ENCODE data around the gene PLCB1.
"Not testable (repeated sequence)": the region's sequence is repeated elsewhere in the genome, so short reads cannot be mapped to it uniquely, and the experiment has no call there.

The PLCB1 gene

DNA sequence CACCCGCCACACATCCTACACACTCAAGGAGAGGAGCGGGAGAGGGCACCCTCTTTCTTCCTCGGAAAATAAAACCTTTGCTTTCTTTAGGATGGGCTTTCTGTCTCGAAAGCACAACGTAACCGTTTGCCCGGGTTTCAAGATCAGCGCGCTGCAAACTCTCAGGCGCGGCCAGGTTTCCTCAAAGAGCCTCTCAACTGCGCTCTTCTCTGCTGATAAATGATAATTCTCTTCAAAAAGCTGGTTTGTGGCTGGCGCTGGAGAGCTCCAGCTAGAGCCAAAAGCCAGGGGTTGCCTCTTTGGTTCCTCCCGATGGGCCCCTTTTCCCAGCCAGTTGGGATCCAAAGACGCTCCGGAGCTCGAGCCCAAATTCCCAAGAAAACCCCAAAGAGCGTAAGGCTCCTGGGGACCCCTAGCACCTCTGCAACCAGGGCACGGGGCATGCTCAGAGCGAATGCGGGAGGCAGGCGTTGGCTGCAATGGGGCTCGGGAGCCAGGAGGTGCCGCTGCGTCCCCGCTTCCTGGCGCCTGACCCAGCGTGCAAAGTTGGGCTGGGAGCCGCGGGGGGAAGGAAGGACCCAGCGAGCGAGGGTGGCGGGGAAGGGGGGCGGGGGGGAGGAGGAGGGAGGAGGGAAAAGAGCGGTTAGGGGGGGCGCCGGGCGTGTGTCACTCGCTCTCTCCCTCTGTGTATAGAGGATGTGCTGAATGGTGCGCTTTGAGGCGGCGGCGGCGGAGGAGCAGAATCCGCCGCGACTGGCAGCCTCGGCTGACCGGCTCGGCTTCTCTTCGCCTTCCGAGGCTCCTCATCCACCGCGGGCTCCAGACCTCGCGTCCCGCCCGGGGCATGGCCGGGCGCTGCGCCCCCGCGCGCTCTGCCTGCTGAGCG is at the start of gene PLCB1:
PLCB1 (plus strand) TSS at position 669 of the 886 bp plus-strand sequence. CDS start 386 bp downstream, outside the sequence.
- Histone ChIP-seq H3K9me3 (ENCODE audit: control insufficient read depth, insufficient read depth, low read depth, low read length) (0 out of 2 replicates have a peak, but pooled peaks cover 2% of the 10 kb centered on the region), H3K4me3 (ENCODE audit: low read depth, low read length) (peak within 1 kb of the TSS; percentile 78), H3K36me3 (ENCODE audit: control insufficient read depth, insufficient read depth, low read length) (no peaks in the 10 kb centered on the region), H3K27ac (ENCODE audit: low read depth, low read length) (no peak within 1 kb of the TSS), H3K4me1 (ENCODE audit: control insufficient read depth, insufficient read depth, low read length) (peaks cover 33% of the 10 kb centered on the region), H3K9ac (ENCODE audit: low read length) (peak within 1 kb of the TSS; percentile 54), H3K27me3 (ENCODE audit: control insufficient read depth, insufficient read depth, low read length) (peaks cover 26% of the 10 kb centered on the region)

DNA sequence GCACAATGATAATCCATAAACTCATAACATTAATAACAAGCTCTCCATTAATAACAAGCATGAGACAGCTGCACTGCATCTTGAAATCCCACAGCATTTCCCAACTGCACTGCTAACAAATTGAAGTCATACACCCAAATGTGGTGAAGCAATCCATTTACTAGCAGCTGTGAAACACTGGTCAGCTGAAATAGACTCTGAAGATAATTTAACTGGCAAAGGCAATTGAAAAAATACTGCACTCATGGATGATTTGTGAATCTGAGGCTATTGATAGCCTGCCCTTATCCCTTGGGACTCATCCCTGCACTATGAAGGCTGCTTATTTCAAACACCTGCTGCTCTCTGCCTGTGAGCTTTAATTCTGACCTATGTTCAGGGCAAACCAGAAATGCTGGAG is 49.1 kb upstream of the PLCB1 start:
- H3K9me3 ChIP-seq (ENCODE audit: control insufficient read depth, insufficient read depth, low read depth, low read length): no peaks in the 10 kb centered on the region
- no peak overlapping the region for H3K4me3 ChIP-seq (ENCODE audit: low read depth, low read length)
- no peak overlapping the region for H3K9ac ChIP-seq (ENCODE audit: low read length)
- no peaks in the 10 kb centered on the region for H3K4me1 ChIP-seq (ENCODE audit: control insufficient read depth, insufficient read depth, low read length)
- no peak overlapping the region for H3K27ac ChIP-seq (ENCODE audit: low read depth, low read length)
- H3K27me3 ChIP-seq (ENCODE audit: control insufficient read depth, insufficient read depth, low read length): no peaks in the 10 kb centered on the region
- no peaks in the 10 kb centered on the region for H3K36me3 ChIP-seq (ENCODE audit: control insufficient read depth, insufficient read depth, low read length)

DNA sequence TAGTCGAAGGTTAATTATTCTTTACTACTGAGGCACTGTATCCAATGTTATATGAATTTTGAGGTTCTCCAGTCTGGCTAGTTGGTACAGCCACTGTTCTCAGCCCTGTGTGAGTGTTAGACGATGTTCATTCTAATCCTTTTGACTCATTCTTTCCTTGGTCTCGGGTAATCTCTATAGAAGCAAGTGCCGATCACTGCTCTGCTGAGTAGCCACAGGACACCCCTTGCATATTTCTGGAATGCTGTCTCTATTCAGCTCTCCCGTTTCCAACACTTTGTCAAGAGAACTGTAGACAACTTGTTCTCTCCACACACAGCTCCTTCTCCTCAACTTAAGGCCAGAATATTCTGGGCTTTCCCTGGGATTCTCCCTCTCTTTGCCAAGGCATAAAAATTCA is 42.4 kb upstream of the PLCB1 start:
- H3K4me1 ChIP-seq (ENCODE audit: control insufficient read depth, insufficient read depth, low read length): no peaks in the 10 kb centered on the region
- H3K9me3 ChIP-seq (ENCODE audit: control insufficient read depth, insufficient read depth, low read depth, low read length): no peaks in the 10 kb centered on the region
- no peaks in the 10 kb centered on the region for H3K27me3 ChIP-seq (ENCODE audit: control insufficient read depth, insufficient read depth, low read length)
- no peak overlapping the region for H3K27ac ChIP-seq (ENCODE audit: low read depth, low read length)
- H3K4me3 ChIP-seq (ENCODE audit: low read depth, low read length): no peak overlapping the region
- H3K9ac ChIP-seq (ENCODE audit: low read length): no peak overlapping the region
- no peaks in the 10 kb centered on the region for H3K36me3 ChIP-seq (ENCODE audit: control insufficient read depth, insufficient read depth, low read length)

GRCh38 chr20:8094415-8094818 is 37.6 kb upstream of the PLCB1 start:
- no peaks in the 10 kb centered on the region for H3K36me3 ChIP-seq (ENCODE audit: control insufficient read depth, insufficient read depth, low read length)
- no peak overlapping the region for H3K27ac ChIP-seq (ENCODE audit: low read depth, low read length)
- H3K9me3 ChIP-seq (ENCODE audit: control insufficient read depth, insufficient read depth, low read depth, low read length): no peaks in the 10 kb centered on the region
- no peak overlapping the region for H3K4me3 ChIP-seq (ENCODE audit: low read depth, low read length)
- no peaks in the 10 kb centered on the region for H3K27me3 ChIP-seq (ENCODE audit: control insufficient read depth, insufficient read depth, low read length)
- no peak overlapping the region for H3K9ac ChIP-seq (ENCODE audit: low read length)
- no peaks in the 10 kb centered on the region for H3K4me1 ChIP-seq (ENCODE audit: control insufficient read depth, insufficient read depth, low read length)

DNA sequence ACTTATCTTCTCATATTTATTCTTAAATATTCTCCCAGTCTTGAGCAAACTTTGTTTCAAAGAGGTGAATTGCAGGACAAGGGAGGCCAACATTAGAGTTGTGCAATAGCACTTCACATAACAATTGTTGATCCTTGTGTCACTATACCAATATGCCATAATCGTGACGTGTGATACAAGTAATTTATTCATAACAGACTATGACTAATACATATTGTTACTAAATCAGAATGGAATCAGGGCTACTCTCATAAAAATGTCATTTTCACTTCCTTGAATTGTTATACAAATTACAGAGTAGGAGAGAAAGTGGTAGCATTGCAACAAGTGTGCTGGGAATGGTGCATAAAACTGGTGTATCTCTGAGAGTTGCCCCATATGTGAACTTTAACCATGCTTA is 37.2 kb upstream of the PLCB1 start:
- Histone ChIP-seq H3K4me3 (ENCODE audit: low read depth, low read length) (no peak overlapping the region), H3K27ac (ENCODE audit: low read depth, low read length) (no peak overlapping the region), H3K9ac (ENCODE audit: low read length) (no peak overlapping the region)

DNA sequence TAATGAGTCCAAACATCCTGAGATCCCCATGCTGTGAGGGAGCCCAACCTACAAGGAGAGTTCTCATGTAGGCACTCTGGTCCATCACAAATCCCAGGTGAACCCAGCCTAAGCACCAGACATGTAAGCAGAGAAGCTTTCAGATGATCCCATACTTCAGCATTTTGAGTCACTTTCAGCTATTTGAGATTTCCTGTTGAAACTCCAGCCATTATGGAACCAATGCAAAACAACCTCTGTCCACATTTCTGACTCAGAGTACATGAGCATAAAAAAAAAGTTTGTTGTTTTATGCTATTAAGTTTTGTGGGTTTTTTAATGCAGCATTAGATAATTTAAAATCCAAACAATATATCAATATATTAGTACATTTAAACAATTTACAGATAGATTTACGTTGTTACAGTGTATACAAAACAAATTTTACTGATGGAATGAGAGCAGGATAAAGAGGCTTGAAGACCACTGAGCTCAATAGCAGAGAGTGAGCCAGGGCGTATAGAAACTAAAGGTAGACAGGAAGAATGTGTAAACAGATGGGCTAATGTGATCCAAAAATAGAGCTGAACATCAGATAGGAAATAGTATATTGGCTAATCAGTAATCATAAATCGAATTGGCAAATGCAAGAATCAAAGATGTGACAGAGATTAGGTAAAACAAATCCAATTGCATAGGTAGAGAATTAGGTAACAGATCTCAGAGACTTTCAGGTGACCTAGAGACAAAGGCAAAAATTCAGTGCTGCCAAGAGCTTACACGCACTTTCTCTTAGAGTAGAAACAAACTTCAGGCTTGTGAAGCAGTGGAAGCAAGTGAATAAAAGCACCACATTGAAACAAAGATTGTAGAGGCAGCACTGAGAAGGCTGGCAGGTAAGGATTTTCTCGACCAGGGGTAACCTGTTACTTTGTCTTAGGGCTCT is 36.2 kb upstream of the PLCB1 start:
- Histone ChIP-seq H3K36me3 (ENCODE audit: control insufficient read depth, insufficient read depth, low read length) (no peaks in the 10 kb centered on the region), H3K4me1 (ENCODE audit: control insufficient read depth, insufficient read depth, low read length) (no peaks in the 10 kb centered on the region), H3K9ac (ENCODE audit: low read length) (no peak overlapping the region), H3K4me3 (ENCODE audit: low read depth, low read length) (no peak overlapping the region), H3K9me3 (ENCODE audit: control insufficient read depth, insufficient read depth, low read depth, low read length) (no peaks in the 10 kb centered on the region), H3K27ac (ENCODE audit: low read depth, low read length) (no peak overlapping the region), H3K27me3 (ENCODE audit: control insufficient read depth, insufficient read depth, low read length) (no peaks in the 10 kb centered on the region)

More for the DNA sequence above, 37.2 kb upstream of the PLCB1 start:
- Histone ChIP-seq H3K36me3 (ENCODE audit: control insufficient read depth, insufficient read depth, low read length) (no peaks in the 10 kb centered on the region), H3K27me3 (ENCODE audit: control insufficient read depth, insufficient read depth, low read length) (no peaks in the 10 kb centered on the region), H3K4me1 (ENCODE audit: control insufficient read depth, insufficient read depth, low read length) (no peaks in the 10 kb centered on the region), H3K9me3 (ENCODE audit: control insufficient read depth, insufficient read depth, low read depth, low read length) (no peaks in the 10 kb centered on the region)

- Histone ChIP-seq H3K4me1 (ENCODE audit: control insufficient read depth, insufficient read depth, low read length) (no peaks in the 10 kb centered on the region), H3K36me3 (ENCODE audit: control insufficient read depth, insufficient read depth, low read length) (no peaks in the 10 kb centered on the region), H3K9me3 (ENCODE audit: control insufficient read depth, insufficient read depth, low read depth, low read length) (no peaks in the 10 kb centered on the region), H3K27me3 (ENCODE audit: control insufficient read depth, insufficient read depth, low read length) (no peaks in the 10 kb centered on the region), H3K4me3 (ENCODE audit: low read depth, low read length) (no peak overlapping the region), H3K9ac (ENCODE audit: low read length) (no peak overlapping the region), H3K27ac (ENCODE audit: low read depth, low read length) (no peak overlapping the region)
Measured at GRCh38 chr20:8097307-8097706, 34.8 kb upstream of the PLCB1 start.

DNA sequence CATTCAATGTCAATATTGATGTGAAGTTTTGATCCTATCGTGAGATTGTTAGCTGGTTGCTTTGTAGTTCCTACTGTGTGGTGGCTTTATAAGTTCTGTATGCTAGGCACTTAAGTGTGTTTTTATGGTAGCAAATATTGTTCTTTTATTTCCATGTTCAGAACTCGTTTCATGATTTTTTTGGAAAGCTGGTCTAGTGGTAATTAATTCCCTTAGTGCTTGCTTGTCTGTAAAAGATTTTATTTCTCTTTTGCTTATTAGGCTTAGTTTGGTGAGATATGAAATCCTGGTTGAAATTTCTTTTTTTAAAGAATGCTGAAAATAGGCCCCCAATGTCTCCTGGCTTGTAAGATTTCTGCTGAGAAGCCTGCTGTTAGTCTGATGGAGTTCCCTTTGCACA is 27.8 kb upstream of the PLCB1 start:
- Histone ChIP-seq H3K4me1 (ENCODE audit: control insufficient read depth, insufficient read depth, low read length) (no peaks in the 10 kb centered on the region), H3K36me3 (ENCODE audit: control insufficient read depth, insufficient read depth, low read length) (no peaks in the 10 kb centered on the region), H3K27ac (ENCODE audit: low read depth, low read length) (no peak overlapping the region), H3K9me3 (ENCODE audit: control insufficient read depth, insufficient read depth, low read depth, low read length) (peaks cover 25% of the 10 kb centered on the region), H3K27me3 (ENCODE audit: control insufficient read depth, insufficient read depth, low read length) (no peaks in the 10 kb centered on the region), H3K9ac (ENCODE audit: low read length) (no peak overlapping the region), H3K4me3 (ENCODE audit: low read depth, low read length) (no peak overlapping the region)

GRCh38 chr20:8114612-8115011 is 17.5 kb upstream of the PLCB1 start:
- H3K27me3 ChIP-seq (ENCODE audit: control insufficient read depth, insufficient read depth, low read length); H3K36me3 ChIP-seq (ENCODE audit: control insufficient read depth, insufficient read depth, low read length); H3K27ac ChIP-seq (ENCODE audit: low read depth, low read length): not testable (repeated sequence)
- H3K9ac ChIP-seq (ENCODE audit: low read length): peak overlapping the region; percentile 80
- peaks cover 10% of the 10 kb centered on the region for H3K4me1 ChIP-seq (ENCODE audit: control insufficient read depth, insufficient read depth, low read length)
- peak overlapping the region; percentile 70 for H3K4me3 ChIP-seq (ENCODE audit: low read depth, low read length)
- H3K9me3 ChIP-seq (ENCODE audit: control insufficient read depth, insufficient read depth, low read depth, low read length): peaks cover 11% of the 10 kb centered on the region; the same call in 1 of the 2 replicates

DNA sequence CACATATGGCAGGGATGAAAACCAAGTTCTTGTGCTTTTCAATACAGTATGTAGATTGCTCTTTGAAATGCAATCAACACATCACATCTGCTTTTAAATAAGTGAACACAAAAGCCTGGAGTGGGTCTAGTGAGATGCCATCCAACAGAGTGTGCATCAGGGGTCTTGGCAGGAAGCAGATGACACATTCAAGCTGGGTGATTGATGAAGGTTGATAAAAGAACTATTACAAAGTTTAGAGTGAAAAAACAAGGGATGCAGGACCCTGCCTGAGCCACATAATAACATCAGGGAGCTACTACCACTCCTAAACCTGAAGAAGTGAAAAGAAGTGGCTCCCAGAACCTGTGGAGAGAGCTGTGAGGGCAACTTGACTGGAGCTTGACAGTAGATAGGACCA is 16.6 kb upstream of the PLCB1 start:
- H3K27ac ChIP-seq (ENCODE audit: low read depth, low read length): no peak overlapping the region

More for the DNA sequence above, 16.6 kb upstream of the PLCB1 start:
- peaks cover 5% of the 10 kb centered on the region for H3K36me3 ChIP-seq (ENCODE audit: control insufficient read depth, insufficient read depth, low read length)
- no peak overlapping the region for H3K9ac ChIP-seq (ENCODE audit: low read length)
- no peaks in the 10 kb centered on the region for H3K27me3 ChIP-seq (ENCODE audit: control insufficient read depth, insufficient read depth, low read length)
- peak overlapping the region; percentile 70; the same call in 1 of the 2 replicates for H3K4me3 ChIP-seq (ENCODE audit: low read depth, low read length)
- peaks cover 11% of the 10 kb centered on the region; the same call in 1 of the 2 replicates for H3K9me3 ChIP-seq (ENCODE audit: control insufficient read depth, insufficient read depth, low read depth, low read length)
- H3K4me1 ChIP-seq (ENCODE audit: control insufficient read depth, insufficient read depth, low read length): peaks cover 10% of the 10 kb centered on the region

Measured in HUES6 (cell line).